ENCODE results near the gene CARD19. TPM values are rescaled to one million over a fixed set of nuclear protein-coding genes. Genes with fewer than 3 reads are reported as not detected.

The CARD19 gene
- polyA plus RNA-seq, 1 donor (not counting 4 experiments of a cell fraction or from before 2014, with no cell fraction given): 36.7 TPM

DNA sequence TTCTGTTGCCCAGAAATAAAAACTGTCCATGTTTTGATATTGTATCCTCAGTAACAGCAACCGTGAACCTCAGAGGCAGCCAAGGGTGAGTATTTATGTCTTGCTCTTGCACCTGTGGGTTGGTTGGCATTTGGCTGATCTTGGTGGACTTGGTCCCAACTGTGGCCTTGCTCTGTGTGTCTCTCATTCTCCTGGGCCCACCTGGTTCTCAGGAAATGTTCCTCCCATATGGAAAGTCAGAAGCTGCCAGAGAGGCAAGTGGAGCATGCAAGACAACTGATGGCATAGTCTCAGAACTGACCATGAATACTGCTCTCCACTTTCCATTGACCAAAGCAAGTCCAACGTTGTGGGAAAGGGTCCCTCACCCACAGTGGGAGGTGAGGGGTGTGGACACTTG lies 51.6 kb downstream of the CARD19 start:
- Histone ChIP-seq H3K4me1 (ENCODE audit: control insufficient read depth, extremely low read depth, insufficient read depth, low read length) (peaks cover 10% of the 10 kb centered on the region), H3K4me2 (ENCODE audit: control insufficient read depth, extremely low read depth, insufficient read depth, low read depth, low read length) (no peak overlapping the region), H3K9me3 (ENCODE audit: control insufficient read depth, low read depth, low read length) (peaks cover 3% of the 10 kb centered on the region), H3K27me3 (ENCODE audit: control insufficient read depth, extremely low read depth, insufficient read depth, low read length) (no peaks in the 10 kb centered on the region), H3K27ac (ENCODE audit: control insufficient read depth, insufficient read depth, low read length) (no peak overlapping the region), H3K79me2 (ENCODE audit: control insufficient read depth, insufficient read depth, low read length) (no peaks in the 10 kb centered on the region), H2AFZ (ENCODE audit: control insufficient read depth, low read length) (no peak overlapping the region), H3K9me1 (ENCODE audit: control insufficient read depth, extremely low read depth, insufficient read depth, low read length) (no peaks in the 10 kb centered on the region), H3K4me3 (ENCODE audit: control insufficient read depth in 2 of 3, extremely low read depth in 1 of 3, insufficient read depth in 2 of 3, low read depth in 1 of 3, low read length in 3 of 3) (no peak overlapping the region), H4K20me1 (ENCODE audit: control insufficient read depth, extremely low read depth, insufficient read depth, low read length) (no peaks in the 10 kb centered on the region), H3K9ac (ENCODE audit: control insufficient read depth, extremely low read depth, insufficient read depth, low read length) (no peak overlapping the region), H3K36me3 (ENCODE audit: control insufficient read depth in 2 of 2, extremely low read depth in 1 of 2, insufficient read depth in 2 of 2, low read length in 2 of 2) (no peaks in the 10 kb centered on the region)
- dilution Hi-C loops (cut with MboI; ENCODE audit: extremely low pct_ligation_motif_present, low sequenced_read_pairs): no loop called here
- FAIRE-seq (no peak), DNase-seq (ENCODE audit: low read depth, low spot score) (no peak)
- no peak for TF ChIP-seq EZH2 (IDR thresholded peaks at IDR 0.05; ENCODE audit: low read length)
- TF ChIP-seq, protein P1, sequence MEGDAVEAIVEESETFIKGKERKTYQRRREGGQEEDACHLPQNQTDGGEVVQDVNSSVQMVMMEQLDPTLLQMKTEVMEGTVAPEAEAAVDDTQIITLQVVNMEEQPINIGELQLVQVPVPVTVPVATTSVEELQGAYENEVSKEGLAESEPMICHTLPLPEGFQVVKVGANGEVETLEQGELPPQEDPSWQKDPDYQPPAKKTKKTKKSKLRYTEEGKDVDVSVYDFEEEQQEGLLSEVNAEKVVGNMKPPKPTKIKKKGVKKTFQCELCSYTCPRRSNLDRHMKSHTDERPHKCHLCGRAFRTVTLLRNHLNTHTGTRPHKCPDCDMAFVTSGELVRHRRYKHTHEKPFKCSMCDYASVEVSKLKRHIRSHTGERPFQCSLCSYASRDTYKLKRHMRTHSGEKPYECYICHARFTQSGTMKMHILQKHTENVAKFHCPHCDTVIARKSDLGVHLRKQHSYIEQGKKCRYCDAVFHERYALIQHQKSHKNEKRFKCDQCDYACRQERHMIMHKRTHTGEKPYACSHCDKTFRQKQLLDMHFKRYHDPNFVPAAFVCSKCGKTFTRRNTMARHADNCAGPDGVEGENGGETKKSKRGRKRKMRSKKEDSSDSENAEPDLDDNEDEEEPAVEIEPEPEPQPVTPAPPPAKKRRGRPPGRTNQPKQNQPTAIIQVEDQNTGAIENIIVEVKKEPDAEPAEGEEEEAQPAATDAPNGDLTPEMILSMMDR (optimal IDR thresholded peaks at IDR 0.05 in 1 of 3, IDR thresholded peaks at IDR 0.05 in 1 of 3, conservative IDR thresholded peaks at IDR 0.05 in 1 of 3; ENCODE audit: extremely low read depth in 1 of 3, insufficient read depth in 2 of 3, low read length in 3 of 3): no peak

GRCh38 chr9:93148721-93149120 lies 52.7 kb downstream of the CARD19 start:
- Histone ChIP-seq H3K4me3 (ENCODE audit: control insufficient read depth in 2 of 3, extremely low read depth in 1 of 3, insufficient read depth in 2 of 3, low read depth in 1 of 3, low read length in 3 of 3) (no peak overlapping the region), H3K9me3 (ENCODE audit: control insufficient read depth, low read depth, low read length) (peaks cover 3% of the 10 kb centered on the region), H3K4me1 (ENCODE audit: control insufficient read depth, extremely low read depth, insufficient read depth, low read length) (peaks cover 9% of the 10 kb centered on the region), H2AFZ (ENCODE audit: control insufficient read depth, low read length) (no peak overlapping the region), H3K36me3 (ENCODE audit: control insufficient read depth in 2 of 2, extremely low read depth in 1 of 2, insufficient read depth in 2 of 2, low read length in 2 of 2) (no peaks in the 10 kb centered on the region), H3K9ac (ENCODE audit: control insufficient read depth, extremely low read depth, insufficient read depth, low read length) (no peak overlapping the region), H3K79me2 (ENCODE audit: control insufficient read depth, insufficient read depth, low read length) (no peaks in the 10 kb centered on the region), H3K4me2 (ENCODE audit: control insufficient read depth, extremely low read depth, insufficient read depth, low read depth, low read length) (no peak overlapping the region), H3K27me3 (ENCODE audit: control insufficient read depth, extremely low read depth, insufficient read depth, low read length) (no peaks in the 10 kb centered on the region), H3K9me1 (ENCODE audit: control insufficient read depth, extremely low read depth, insufficient read depth, low read length) (no peaks in the 10 kb centered on the region), H3K27ac (ENCODE audit: control insufficient read depth, insufficient read depth, low read length) (no peak overlapping the region), H4K20me1 (ENCODE audit: control insufficient read depth, extremely low read depth, insufficient read depth, low read length) (no peaks in the 10 kb centered on the region)
- no peak for DNase-seq (ENCODE audit: low read depth, low spot score)
- no peak for FAIRE-seq
- dilution Hi-C loops (cut with MboI; ENCODE audit: extremely low pct_ligation_motif_present, low sequenced_read_pairs): no loop called here
- TF ChIP-seq EZH2 (IDR thresholded peaks at IDR 0.05; ENCODE audit: low read length): no peak
- TF ChIP-seq, protein P1 (optimal IDR thresholded peaks at IDR 0.05 in 1 of 3, IDR thresholded peaks at IDR 0.05 in 1 of 3, conservative IDR thresholded peaks at IDR 0.05 in 1 of 3; ENCODE audit: extremely low read depth in 1 of 3, insufficient read depth in 2 of 3, low read length in 3 of 3): no peak
